ENCODE results near the gene CFAP65. TPM values are rescaled to one million over a fixed set of nuclear protein-coding genes. Genes with fewer than 3 reads are reported as not detected.

CFAP65 gene
- total RNA-seq, 1 experiment from 2014 or later, result 0.44 TPM

DNA sequence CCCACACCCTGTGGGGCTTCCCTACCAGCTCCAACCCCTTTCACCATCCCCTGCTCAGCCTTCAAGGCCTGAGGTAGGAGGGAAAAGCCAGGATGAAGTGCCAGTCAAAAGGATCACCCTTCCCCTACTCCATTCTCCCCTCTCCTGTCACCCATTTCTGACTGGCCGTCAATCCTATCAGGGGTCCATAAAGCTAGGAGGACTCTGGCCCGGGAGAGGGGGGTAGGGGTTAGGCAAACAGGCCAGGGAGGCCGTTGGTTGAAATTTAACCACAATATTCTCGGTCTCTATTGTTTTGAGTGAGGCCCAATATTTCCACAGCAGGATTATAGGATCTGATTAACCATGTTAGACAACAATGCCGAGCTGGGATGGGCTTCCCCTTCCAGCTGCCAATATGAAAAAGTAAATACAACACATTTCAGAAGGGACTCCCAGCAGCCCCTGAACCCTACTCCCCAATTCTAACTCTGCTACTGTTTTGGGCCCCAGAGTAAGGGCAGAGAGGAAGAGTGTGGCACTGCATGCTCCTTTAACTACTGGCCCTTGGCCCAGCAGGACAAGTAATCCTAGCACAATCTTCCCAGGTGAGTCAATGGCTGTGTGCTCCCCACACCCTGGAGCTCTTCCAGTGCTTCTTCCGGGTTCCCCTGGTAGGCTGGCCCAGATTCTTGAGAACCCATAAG, 30.0 kb upstream of the CFAP65 start:
- H3K27me3 Mint-ChIP-seq (ENCODE audit: low read depth), result no peaks in the 10 kb centered on the region; the same call in 1 of the 2 replicates
- ChIA-PET CTCF (interaction anchor here (0.6 to 6.0 kb wide), 9 partner anchors 12 to 426 kb away, joined by 3 to 87 read pairs (median 21); partner anchors contain the start of gene IHH), POLR2A (no interaction called here)
- TF ChIP-seq NFYB (CRISPR knock-in tag; conservative IDR thresholded peaks at IDR 0.05; ENCODE audit: low read depth), result no peak
- 0 out of 2 replicates have a peak, but pooled peaks have one; percentile 10 for TF ChIP-seq GABPB1 (CRISPR knock-in tag; IDR thresholded peaks at IDR 0.05)
- H3K36me3 Mint-ChIP-seq, result no peaks in the 10 kb centered on the region
- peaks cover 6% of the 10 kb centered on the region for H3K4me1 Mint-ChIP-seq
- H3K9me3 Mint-ChIP-seq, result no peaks in the 10 kb centered on the region
- no peak for DNase-seq (ENCODE audit: low spot score)
- H3K27ac Mint-ChIP-seq, result no peak overlapping the region
- H3K4me3 Mint-ChIP-seq, result no peak overlapping the region
- no peak for ATAC-seq

DNA sequence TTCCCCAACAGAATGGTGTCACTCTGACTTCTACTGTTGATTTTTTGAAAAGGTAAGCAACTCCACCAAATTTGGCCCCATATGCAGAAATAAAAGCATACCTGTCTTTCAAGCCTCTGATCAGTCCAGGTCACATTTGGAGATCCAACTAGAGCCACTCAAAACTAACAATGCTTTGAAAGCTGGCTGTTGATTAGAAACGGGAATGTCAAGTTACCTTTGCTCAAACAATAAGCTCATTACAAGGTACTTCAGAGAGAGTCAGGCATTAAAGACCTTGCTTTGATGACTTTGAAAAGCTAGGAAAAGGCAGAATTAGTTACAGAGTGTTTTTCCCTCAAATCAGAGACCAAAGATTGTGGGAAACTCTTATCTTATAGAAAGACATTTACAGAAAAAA, 24.2 kb upstream of the CFAP65 start:
- Mint-ChIP-seq H3K4me3 (no peak overlapping the region), H3K27me3 (ENCODE audit: low read depth) (peaks cover 48% of the 10 kb centered on the region), H3K36me3 (no peaks in the 10 kb centered on the region), H3K27ac (no peak overlapping the region), H3K4me1 (peaks cover 20% of the 10 kb centered on the region), H3K9me3 (no peaks in the 10 kb centered on the region)
- TF ChIP-seq, protein P1, sequence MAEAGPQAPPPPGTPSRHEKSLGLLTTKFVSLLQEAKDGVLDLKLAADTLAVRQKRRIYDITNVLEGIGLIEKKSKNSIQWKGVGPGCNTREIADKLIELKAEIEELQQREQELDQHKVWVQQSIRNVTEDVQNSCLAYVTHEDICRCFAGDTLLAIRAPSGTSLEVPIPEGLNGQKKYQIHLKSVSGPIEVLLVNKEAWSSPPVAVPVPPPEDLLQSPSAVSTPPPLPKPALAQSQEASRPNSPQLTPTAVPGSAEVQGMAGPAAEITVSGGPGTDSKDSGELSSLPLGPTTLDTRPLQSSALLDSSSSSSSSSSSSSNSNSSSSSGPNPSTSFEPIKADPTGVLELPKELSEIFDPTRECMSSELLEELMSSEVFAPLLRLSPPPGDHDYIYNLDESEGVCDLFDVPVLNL (CRISPR knock-in tag; IDR thresholded peaks at IDR 0.05; ENCODE audit: borderline replicate concordance, low read depth), result no peak
- TF ChIP-seq GABPB1 (CRISPR knock-in tag; IDR thresholded peaks at IDR 0.05) (no peak), KAT7 (CRISPR knock-in tag; IDR thresholded peaks at IDR 0.05; ENCODE audit: borderline replicate concordance) (no peak), NR1H2 (CRISPR knock-in tag; IDR thresholded peaks at IDR 0.05) (no peak), ETV6 (CRISPR knock-in tag; IDR thresholded peaks at IDR 0.05) (no peak)
- TF ChIP-seq, protein P2, sequence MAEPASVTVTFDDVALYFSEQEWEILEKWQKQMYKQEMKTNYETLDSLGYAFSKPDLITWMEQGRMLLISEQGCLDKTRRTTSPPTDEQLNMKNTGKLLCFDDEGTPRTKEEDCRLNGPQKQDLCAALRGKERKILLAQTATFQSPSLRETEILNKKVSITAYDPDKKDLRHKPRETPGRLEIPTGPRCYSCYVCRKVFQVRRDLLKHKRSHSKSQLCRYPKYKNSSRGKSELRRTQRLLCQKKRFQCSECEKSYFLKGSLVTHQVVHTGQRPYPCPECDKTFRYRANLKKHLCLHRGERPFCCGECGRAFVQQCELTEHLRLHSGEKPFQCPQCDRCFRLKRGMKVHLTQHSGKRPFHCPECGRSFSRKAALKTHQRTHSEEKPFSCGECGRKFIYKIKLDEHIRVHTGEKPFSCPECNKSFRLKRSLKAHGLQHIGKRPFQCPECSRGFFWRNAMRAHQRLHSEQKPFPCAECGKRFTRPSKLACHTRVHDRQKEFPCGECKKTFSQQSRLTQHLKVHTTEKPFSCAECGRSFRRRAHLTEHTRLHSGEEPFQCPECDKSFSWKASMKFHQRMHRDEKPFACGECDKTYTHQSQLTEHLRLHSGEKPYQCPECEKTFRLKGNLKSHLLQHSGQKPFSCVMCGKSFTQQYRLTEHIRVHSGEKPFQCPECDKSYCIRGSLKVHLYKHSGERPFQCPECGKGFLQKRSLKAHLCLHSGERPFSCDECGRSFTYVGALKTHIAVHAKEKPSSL (CRISPR knock-in tag; conservative IDR thresholded peaks at IDR 0.05), result no peak
- TF ChIP-seq, protein P3, sequence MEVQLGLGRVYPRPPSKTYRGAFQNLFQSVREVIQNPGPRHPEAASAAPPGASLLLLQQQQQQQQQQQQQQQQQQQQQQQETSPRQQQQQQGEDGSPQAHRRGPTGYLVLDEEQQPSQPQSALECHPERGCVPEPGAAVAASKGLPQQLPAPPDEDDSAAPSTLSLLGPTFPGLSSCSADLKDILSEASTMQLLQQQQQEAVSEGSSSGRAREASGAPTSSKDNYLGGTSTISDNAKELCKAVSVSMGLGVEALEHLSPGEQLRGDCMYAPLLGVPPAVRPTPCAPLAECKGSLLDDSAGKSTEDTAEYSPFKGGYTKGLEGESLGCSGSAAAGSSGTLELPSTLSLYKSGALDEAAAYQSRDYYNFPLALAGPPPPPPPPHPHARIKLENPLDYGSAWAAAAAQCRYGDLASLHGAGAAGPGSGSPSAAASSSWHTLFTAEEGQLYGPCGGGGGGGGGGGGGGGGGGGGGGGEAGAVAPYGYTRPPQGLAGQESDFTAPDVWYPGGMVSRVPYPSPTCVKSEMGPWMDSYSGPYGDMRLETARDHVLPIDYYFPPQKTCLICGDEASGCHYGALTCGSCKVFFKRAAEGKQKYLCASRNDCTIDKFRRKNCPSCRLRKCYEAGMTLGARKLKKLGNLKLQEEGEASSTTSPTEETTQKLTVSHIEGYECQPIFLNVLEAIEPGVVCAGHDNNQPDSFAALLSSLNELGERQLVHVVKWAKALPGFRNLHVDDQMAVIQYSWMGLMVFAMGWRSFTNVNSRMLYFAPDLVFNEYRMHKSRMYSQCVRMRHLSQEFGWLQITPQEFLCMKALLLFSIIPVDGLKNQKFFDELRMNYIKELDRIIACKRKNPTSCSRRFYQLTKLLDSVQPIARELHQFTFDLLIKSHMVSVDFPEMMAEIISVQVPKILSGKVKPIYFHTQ (CRISPR knock-in tag; IDR thresholded peaks at IDR 0.05), result no peak
- ATAC-seq (no peak), DNase-seq (ENCODE audit: low spot score) (no peak)
- CTCF ChIA-PET, result interaction anchor here (0.5 to 3.8 kb wide), 6 partner anchors 8 to 213 kb away, joined by 3 to 21 read pairs (median 6); no protein-coding TSS in a partner anchor
- POLR2A ChIA-PET, result no interaction called here

DNA sequence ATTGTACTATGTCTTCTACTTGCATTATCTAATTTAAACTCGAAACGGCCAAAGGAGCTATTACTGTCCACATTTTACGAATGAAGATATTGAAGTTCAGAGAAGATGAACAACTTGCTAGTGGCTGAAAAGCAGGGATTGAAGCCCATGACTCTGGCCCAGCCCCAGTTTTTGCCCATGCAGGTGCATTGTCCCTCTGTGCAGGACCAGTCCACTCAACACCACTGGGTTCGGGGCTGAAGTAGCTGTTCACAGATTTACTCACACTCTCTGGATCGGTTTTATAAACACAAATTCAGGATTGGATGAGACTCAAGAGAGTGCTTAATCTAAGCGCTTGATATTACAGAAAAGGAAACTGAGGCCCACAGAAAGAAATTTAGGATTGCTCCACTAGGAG, 20.8 kb upstream of the CFAP65 start:
- Mint-ChIP-seq H3K9me3 (no peaks in the 10 kb centered on the region), H3K27ac (no peak overlapping the region), H3K4me1 (peaks cover 30% of the 10 kb centered on the region), H3K36me3 (no peaks in the 10 kb centered on the region), H3K4me3 (peak overlapping the region; percentile 18; the same call in 1 of the 2 replicates), H3K27me3 (ENCODE audit: low read depth) (peaks cover 82% of the 10 kb centered on the region)
- DNase-seq (ENCODE audit: low spot score), result no peak
- ChIA-PET POLR2A (no interaction called here), CTCF (interaction anchor here (5.0 to 8.3 kb wide), 5 partner anchors 11 to 82 kb away, joined by 35 to 198 read pairs (median 71); no protein-coding TSS in a partner anchor)
- ATAC-seq, result no peak
- TF ChIP-seq, protein P2 (CRISPR knock-in tag; conservative IDR thresholded peaks at IDR 0.05), result no peak
- no peak for TF ChIP-seq ZNF219 (CRISPR knock-in tag; IDR thresholded peaks at IDR 0.05; ENCODE audit: borderline replicate concordance)
